ENCODE results near the gene KMT2E. TPM values are rescaled to one million over a fixed set of nuclear protein-coding genes. Genes with fewer than 3 reads are reported as not detected.

The KMT2E gene
- total and polyA plus RNA-seq, 11 donors, result 17.0 to 59.5 (median 44.3) TPM

GRCh38 chr7:105068886-105069285 lies 54.9 kb downstream of the KMT2E start:
- TF ChIP-seq, protein P1, sequence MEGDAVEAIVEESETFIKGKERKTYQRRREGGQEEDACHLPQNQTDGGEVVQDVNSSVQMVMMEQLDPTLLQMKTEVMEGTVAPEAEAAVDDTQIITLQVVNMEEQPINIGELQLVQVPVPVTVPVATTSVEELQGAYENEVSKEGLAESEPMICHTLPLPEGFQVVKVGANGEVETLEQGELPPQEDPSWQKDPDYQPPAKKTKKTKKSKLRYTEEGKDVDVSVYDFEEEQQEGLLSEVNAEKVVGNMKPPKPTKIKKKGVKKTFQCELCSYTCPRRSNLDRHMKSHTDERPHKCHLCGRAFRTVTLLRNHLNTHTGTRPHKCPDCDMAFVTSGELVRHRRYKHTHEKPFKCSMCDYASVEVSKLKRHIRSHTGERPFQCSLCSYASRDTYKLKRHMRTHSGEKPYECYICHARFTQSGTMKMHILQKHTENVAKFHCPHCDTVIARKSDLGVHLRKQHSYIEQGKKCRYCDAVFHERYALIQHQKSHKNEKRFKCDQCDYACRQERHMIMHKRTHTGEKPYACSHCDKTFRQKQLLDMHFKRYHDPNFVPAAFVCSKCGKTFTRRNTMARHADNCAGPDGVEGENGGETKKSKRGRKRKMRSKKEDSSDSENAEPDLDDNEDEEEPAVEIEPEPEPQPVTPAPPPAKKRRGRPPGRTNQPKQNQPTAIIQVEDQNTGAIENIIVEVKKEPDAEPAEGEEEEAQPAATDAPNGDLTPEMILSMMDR (IDR thresholded peaks at IDR 0.05), result no peak
- ATAC-seq (no peak), DNase-seq (no peak)
- H3K4me3 ChIP-seq, result no peak overlapping the region
- peaks cover 0 to 100% (median 97%) of the 10 kb centered on the region in 9 donors for H3K36me3 ChIP-seq
- no peak overlapping the region for H3K27ac ChIP-seq
- H3K4me1 ChIP-seq, result peaks cover 0 to 20% (median 2%) of the 10 kb centered on the region in 12 donors
- 84 to 96% (median 90%) methylated on average over 1 of the region's 1 CpG for WGBS, 4 donors
- H3K9me3 ChIP-seq, result no peaks in the 10 kb centered on the region
- no peaks in the 10 kb centered on the region for H3K27me3 ChIP-seq
- intact Hi-C loops (cut with DNase I), result loop anchor here in 1 of 10 donors (10.0 kb wide), 1 partner anchor 54 kb away; the partner anchor contains the start of gene KMT2E

- no peak overlapping the region for H3K4me3 ChIP-seq
- intact Hi-C loops (cut with DNase I), result loop anchor here in 3 of 10 donors (5.0 to 10.0 kb wide), 3 partner anchors 34 to 148 kb away; no protein-coding TSS in a partner anchor
- WGBS, 4 donors, result 89 to 100% (median 98%) methylated on average over 1 of the region's 1 CpG
- H3K9me3 ChIP-seq, result no peaks in the 10 kb centered on the region
- no peak for DNase-seq
- H3K4me1 ChIP-seq, result peaks cover 0 to 7% (median 0%) of the 10 kb centered on the region in 12 donors
- H3K27ac ChIP-seq, result no peak overlapping the region
- no peak for ATAC-seq
- TF ChIP-seq, protein P1 (IDR thresholded peaks at IDR 0.05), result no peak
- no peak for TF ChIP-seq POLR2A (IDR thresholded peaks at IDR 0.05)
- H3K36me3 ChIP-seq, result peaks cover 0 to 100% (median 98%) of the 10 kb centered on the region in 9 donors
- no peaks in the 10 kb centered on the region for H3K27me3 ChIP-seq
Observed at GRCh38 chr7:105073143-105073542, 59.1 kb downstream of the KMT2E start.

DNA sequence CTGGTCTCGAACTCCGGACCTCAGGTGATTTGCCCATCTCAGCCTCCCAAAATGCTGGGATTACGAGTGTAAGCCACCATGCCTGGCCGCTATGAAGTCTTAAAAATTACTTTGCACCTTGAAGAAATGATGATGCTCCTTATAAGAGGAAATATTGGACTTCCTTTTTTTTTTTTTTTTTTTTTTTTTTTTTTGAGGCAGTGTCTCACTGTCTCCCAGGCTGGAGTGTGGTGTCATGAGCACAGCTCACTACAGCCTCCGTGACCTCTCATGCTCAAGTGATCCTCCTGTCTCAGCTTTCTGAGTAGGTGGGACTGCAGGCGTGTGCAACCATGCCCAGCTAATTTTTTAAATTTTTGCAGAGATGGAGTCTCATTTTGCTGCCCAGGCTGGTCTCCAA lies 65.3 kb downstream of the KMT2E start:
- H3K4me1 ChIP-seq, result peaks cover 0 to 5% (median 0%) of the 10 kb centered on the region in 12 donors
- H3K27me3 ChIP-seq, result no peaks in the 10 kb centered on the region
- no peaks in the 10 kb centered on the region for H3K9me3 ChIP-seq
- TF ChIP-seq, protein P1 (IDR thresholded peaks at IDR 0.05), result no peak
- intact Hi-C loops (cut with DNase I), result loop anchor here in 2 of 10 donors (10.0 kb wide), 2 partner anchors 95 to 155 kb away; no protein-coding TSS in a partner anchor
- ATAC-seq (peak in 1 of 4 donors; percentile 45), DNase-seq (no peak)
- no peak overlapping the region for H3K27ac ChIP-seq
- H3K36me3 ChIP-seq, result peaks cover 0 to 100% (median 97%) of the 10 kb centered on the region in 9 donors
- no peak overlapping the region for H3K4me3 ChIP-seq
- 92 to 97% (median 94%) methylated on average over 6 of the region's 6 CpGs for WGBS, 4 donors

DNA sequence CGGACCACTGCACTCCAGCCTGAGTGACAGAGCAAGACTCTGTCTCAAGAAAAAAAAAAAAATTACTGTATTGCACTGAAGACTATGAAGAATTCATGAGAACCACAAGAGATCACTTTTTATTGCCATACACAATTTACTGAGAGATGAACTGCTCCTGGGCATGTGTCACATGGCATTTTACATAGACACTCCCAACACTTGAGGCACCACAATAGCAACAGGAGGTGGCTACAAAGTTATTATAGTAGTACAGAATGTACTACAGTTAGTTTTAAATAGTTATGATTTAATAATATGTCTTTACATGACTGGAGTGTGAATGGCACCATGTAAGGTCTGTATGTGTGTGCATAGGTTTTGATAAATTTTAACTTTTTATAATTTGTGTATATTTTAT lies 70.6 kb downstream of the KMT2E start:
- Histone ChIP-seq H3K27me3 (no peaks in the 10 kb centered on the region), H3K4me1 (peaks cover 0 to 13% (median 0%) of the 10 kb centered on the region in 12 donors), H3K36me3 (peaks cover 0 to 99% (median 96%) of the 10 kb centered on the region in 9 donors), H3K9me3 (no peaks in the 10 kb centered on the region), H3K27ac (peak overlapping the region in 5 of 12 donors; percentile 2 to 78 (median 24)), H3K4me3 (no peak overlapping the region)
- ATAC-seq (peak; percentile 77 to 94 (median 90)), DNase-seq (no peak)
- TF ChIP-seq, protein P1 (IDR thresholded peaks at IDR 0.05), result no peak
- TF ChIP-seq POLR2A (IDR thresholded peaks at IDR 0.05), result no peak
- 83 to 100% (median 94%) methylated on average over 1 of the region's 1 CpG for WGBS, 4 donors
- intact Hi-C loops (cut with DNase I), result no loop called here
